Stimulated activated CD4-positive, alpha-beta T cell treated with anti-CD3 and anti-CD28 coated beads, Interleukin-2, amount 100 ng/mL, for 48 hours (primary cell): ENCODE measurements around the gene TMIE.

Source experiments
- DNase-seq, 2 donors: peaks; one replicate each; pipeline ENCODE4 v3.0.0-alpha.2; 2020

TMIE gene

DNA sequence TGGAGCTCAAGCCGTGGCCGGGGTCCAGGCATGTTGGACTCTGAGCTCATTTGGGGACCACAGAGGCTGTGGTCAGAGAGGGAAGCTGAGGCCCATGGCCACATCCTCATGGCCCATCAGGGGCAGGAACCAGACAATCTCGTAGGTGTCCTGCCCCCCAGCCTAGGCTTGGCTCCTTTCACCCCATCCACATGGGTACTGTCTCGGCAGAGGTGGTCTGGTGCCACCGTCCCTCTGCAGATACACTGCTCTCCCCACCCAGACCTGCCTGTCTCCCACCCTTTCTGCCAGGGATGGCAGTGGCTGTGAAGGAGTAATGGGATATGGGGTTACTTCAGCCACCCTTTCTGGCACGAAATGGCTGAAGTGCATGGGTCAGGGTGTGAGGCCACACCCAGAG is 8.5 kb downstream of the TMIE start:
- DNase-seq, result no peak

DNA sequence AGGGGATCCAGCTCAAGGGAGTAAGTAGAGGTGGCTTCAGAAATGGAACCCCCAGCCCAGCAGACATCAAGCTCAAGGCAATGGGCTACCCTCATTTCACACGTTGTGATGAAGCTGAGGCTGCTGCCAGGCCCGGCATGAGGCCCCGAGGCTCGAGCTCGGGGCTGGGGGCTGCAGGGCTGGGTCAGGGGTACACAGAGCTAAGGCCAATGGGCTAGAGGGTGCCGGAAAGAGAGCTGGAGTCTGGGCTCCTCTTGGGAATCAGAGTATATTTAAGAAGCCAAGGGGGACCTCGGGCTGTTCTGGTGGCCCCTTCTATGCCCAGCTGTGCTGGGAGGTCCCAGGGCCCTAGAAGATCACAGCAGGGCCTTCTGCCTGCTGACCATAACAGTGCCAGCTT is 9.0 kb downstream of the TMIE start:
- no peak for DNase-seq

DNA sequence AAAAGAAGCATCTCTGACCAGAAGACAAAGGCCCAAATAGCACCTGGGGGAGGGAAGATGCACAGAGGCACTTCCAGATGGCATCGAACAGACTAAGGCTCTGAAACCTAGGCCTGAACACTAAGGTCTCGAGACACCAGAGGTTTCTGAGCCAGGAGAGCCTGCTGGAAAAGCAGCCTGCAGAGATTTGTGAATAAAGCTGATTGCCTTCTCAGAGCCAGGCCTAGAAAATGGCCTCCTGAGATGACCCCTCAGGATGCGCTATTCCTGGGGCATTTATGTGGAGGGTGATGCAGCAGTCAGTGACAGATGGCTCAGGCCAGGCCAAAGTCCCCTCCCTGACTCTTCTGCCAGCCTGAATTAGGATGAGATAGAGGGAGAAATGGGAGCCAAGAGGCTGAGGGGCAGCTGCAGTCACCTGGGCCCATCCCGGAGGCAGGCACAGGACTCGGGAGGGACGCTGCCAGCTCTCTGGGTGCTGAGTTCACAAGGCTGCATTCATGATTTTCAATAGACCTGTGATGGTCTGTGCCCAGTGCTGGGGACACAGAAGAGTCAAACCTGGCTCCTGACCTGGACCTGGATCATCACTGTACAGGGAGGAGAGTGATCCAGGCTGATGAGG is 9.6 kb downstream of the TMIE start:
- no peak for DNase-seq

DNA sequence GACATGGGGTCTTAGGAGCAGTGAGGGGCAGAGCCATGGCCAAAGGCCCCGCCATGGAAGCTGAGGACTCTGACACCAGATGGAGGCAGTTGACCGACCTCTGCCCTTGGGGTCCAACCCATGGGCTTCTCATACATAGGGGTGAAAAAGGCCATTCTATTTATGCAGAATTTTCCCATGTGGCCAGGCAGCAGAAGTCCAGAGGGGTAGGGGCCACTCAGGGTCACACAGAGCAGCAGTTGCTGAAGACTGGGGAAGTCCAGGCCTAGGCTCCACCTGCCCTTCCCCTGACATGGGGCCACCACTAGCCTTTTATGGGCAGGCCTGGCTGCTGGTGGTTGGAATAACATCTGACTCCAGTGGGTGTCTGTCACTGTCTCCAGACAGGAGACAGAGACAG is 10.1 kb downstream of the TMIE start:
- DNase-seq, result no peak

DNA sequence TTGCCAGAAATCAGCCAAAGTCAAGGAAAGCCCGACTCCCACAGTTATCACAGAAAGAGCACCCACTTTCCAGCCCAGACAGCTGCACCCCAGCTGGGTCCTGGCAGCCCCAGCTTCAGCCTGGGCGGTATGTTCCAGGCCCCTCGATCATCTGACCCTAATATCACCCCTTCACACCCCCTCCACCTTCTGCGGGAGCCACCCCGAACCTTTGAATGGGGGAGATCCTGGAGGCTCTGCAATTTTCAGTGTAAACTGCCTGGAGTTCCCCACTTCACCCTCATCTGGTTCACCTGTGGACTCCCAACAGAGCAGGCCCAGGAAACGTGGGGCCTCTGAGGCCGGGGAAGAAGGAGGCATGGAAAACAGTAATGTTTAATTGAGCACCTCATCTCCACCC is 10.6 kb downstream of the TMIE start:
- DNase-seq, result no peak

DNA sequence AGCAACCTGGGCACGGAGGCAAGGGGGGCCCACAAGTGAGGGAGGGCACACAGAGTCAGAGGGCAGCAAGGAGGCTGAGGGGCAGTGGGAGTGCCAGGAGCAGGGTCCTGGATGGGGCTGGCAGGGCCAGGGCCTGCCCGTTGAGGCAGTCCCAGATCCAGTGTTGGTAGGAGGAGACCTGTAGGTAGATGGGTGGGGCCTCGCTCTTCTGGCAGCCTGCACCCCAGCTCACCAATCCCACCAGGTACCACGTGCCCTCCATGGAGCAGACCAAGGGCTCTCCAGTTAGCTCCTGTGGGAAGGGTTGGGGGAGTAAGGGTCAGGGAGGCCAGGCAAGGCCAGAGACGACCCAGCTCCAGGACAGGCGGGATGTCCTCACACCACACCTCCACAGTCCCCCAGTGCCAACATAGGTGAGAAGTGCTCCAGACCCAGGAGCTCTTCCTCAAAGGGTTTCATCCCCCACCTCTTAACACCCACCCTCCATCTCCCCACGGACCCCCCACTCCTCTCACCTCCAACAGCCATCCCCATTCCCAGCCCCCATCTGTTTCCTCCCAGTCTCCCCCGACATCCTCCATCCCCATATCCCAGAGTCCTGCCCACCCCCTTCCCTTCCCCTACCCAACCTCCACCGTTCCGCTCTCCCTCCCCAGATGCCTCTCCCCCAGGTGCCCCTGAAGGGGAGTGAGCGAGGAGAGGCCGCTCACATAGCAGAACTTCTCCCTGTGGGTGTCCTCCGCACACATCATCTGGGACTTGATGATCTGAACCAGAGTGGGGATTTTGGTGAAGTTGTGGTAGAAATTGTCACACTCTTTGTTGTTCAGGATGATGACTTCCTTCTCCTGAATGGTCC is 11.2 kb downstream of the TMIE start:
- DNase-seq, result no peak

DNA sequence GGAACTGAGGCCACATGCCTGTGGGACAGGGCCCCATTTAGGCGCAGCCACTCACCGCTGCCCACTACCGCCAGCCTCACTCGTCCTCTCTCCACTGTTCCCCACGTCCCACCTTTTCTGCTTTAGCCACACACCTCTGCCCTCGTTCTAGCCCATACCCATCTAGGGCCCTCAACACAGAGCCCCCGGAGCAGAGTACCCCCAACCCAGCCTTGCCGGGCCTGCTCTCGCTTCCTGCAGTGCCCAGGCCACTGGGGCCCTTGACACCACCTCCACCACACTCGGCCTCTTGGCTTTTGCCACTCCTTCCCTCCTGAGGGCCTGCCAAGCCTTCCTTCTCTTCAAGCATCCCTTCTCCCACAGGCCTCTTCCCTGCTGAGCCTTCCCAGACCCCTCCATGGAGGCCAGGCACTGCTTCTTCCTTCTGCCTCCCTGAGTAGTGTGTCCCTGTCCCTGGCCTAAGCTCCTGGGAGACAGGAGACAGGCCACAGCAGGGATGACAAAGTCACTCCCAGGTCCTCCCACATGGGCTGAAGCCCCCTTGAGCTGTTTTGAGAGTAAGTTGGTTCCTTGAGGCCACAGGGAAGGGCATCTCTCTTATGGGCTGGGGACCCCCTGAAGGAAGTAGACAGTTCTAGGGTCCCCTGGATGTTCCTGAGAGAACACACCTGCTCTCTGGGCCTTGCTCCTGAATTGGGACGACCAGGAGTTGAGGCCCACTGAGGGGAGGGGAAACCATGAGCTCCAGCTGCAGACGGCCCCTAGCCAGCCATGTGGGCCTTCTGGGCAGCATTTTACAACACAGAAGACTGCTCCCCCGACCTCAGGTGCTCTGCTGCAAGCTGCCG is 12.1 kb downstream of the TMIE start:
- DNase-seq, result no peak

DNA sequence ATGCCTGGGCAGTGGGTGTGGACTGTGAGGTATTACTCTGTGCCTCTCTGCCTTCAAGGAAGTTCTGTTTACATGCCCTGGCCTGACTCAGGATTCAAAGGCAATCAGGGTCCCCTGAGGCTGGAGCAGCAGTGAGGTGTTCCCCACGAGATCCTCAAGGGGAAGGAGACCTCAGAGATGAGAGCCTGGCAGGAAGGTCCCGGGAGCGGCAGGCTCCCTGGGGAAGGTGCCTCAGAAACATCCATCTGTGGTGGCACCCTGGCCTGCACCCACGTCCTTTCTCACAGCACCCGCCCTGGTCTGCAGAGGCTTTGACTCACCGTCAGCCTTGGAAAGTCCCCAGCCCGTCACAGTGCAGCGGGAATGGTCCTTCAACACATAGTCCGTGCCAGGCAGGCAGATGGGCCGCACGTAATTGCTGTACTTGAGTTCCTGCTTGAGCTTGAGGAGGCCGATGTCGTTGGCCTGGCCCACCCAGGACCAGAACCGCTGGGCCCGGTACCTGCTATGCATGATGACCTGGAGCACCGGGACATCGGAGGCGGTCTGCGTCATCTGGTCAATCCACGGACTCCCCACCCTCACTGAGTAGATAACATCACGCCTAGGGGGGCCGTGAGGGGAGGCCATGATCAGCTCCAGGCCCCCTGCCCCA is 12.8 kb downstream of the TMIE start:
- DNase-seq, result peak in 1 of 2 donors; percentile 40

DNA sequence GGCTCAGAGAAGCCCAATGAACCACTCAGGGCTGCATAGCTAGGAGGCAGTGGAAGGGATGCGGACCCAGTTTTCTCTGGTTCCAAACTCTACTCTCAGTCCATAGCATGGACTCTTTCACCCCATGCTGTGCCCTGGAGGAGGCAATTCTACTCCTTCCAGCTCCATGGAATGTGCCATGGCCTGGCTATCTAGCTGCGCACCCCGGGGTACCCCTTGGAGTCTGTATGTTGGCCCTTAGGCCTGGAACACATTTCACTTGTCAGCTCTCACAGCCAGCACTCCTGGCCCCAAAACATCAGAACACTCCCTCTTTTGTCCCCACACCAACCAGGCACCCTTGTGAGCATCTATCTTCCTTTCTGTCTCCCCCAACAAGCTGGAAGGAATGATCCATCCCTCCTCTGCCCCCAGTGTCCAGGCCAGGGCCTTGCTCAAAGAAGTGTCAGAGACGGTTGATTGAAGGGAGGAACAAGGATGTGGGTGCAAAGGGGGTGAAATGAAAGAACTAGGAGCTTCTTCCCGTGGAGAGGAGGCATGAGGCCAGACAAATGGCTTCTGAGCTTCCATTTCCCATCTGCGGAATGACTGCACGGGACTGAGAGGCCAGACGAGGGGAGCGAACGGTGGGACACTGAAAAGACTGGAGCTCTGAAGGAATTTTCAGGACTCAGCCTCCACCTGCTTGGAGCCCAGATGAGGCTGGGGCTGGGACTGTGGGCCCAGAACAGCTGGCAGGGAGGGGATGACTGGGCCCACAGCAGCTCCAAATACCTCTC is 13.7 kb downstream of the TMIE start:
- DNase-seq, result no peak

DNA sequence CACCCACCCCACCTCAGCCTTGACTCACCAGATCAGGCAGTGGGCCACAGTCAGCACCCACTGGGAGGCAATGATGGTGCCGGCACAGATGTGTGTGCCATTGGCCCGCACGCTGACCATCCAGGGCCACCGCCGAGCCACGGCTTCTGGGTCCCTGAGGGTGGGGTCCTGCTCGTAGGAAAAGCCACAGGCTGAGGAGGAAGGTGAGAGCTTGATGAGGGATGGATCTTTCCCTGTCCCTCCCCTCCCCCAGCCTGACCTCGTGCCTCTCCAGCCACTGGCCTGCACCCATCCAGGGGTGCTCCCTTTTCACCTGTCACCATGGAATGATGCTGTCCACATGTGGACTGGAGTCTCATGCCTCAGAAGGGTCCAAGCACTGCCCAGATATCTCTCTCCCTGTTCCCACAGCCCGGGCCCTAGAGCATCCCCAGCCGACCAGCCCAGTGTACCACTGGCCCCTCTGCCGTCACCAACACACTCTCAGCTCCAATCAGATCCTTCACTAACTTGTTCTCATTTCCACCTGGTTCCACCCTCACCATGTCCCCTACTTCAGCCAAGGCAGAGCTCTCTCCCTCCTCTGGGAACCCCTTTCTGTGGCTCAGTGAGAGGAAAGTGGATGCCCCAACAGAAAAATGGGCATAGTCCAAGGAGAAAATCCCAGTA is 14.4 kb downstream of the TMIE start:
- DNase-seq, result no peak

DNA sequence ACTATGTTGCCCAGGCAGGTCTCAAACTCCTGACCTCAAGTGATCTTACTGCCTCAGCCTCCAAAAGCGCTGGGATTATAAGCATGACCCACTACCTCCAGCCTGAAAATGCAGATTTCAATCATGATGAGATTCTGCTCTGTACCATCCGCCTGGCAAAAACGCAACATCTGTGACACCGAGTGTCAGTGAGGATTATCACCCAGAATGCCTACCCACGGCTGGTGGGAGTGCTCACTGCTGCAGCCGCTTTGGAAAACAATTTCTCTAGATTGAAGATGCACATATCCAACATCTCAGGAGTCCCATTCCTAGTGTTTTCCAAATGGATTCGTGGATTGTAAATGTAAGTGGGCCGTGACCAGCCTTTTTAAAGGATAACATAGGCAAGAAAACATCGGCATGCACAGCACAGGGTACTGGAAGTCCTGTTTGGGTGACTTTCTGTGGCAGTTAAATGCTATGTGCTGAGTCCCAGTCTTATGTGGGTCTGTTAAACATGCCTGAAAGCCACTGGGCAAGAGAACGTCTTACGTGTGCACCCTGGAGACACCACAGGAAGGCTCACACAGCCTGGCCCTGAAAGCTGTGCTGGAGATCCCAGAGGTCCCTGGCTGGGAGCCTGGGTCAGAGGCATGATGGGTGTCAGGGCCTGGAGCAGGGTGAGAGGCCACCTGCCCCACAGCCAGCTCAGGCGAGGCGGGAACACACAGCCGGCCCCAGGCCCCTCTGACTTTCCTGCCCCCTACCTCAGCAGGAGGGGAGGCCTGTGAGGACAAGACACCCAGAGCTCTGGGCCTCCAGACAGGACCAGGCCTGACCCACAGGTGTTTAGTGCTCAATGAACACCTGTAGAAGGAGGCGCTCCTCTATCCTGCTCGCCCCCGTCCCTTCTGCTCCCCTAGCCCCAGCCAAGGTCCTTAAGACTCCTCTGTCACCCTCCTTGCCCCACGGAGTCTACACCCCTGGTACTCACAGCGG is 15.6 kb downstream of the TMIE start:
- no peak for DNase-seq

DNA sequence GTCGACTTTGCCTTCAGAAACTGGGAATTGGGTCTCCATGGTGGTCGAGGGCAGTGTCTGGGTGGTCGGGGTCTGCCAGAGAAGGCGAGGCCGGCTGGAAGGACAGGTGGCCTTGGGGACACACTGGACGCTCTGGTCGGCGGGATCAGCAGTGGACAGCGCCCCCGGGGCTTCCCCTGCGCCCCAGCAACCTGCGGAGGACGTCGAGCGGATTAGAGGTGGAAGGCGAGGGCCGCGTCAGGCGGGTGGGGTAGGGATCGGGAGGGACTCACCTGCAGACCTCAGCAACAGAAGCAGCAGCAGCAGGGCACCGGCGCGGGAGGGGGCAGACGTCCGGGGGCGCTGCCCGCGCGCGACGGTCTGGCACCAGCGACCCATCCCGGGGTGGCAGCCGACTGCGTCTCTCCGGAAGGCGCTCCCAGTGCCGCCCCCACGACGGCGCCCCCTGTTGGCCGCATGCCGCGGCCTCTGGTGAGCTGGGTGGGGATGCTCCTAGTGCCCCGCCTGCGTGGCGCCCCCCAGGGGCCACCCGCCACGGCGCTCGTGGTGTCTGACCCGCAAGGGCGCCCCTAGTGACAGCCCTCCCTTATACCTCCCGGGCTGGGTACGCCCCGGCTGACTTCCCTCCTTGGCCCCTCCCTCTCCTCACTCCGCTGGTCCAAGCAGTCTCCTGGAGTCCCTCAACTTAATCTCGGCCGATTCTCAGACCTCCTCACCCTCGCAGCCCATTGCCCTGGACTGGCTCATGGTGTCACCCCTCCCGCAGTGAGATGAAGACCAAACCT is 16.4 kb downstream of the TMIE start, which contains the start of gene PRSS50:
Gene PRSS50, minus strand, starts transcription at position 423 of the 785 bp plus-strand sequence. Its CDS starts 45 bp downstream, at position 378.
- peak; percentile 34 to 58 for DNase-seq

DNA sequence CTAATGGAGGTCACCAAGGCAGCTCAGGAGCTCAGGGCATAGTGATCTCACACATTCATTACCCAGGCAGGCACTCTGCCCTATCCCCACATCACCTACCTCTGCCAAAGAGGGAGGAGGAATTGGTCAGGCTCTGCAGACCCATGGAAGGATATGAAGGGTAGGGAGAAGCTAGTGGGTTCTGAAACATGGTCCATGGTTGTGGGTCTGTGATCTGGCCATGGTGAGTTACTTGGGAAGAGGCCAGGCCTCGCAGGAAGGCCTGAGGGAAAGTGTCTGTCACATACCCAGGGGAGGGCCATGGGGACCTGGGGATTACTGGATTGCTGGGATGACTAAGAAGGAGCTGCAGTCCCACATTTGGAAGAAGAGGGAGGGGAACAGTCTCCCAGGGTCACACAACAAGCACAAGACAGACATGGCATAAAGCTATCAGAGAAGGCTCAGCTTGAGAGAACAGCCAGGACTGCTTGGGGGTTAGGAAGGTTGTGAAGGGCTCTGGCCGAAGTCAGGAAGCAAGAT is 17.9 kb downstream of the TMIE start:
- DNase-seq, result no peak

DNA sequence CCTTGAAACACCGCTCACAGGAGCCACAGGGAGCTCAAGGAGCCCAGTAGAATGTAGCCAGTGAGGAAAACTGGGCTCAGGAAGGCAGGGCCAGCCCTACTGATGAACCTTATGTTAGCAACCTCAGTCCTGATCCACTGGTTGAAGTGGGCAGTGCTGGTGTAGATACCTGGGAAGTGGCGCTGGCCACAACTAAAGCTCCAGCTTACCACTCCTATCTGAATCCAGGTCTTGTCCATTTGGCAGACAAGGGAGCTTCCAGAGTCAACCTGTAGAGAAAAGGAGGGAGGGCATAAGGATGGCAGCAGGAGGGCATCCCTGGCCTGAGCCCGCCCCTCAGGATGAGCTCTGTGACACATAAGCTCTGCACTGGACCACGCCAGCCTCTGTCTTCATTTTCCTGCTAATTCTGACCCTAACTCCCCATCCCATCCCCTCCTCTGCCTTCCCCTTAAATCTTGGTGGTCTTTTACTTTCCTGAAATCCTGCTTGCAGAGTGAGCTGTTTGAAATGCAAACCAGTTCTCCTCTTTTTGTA is 18.6 kb downstream of the TMIE start:
- no peak for DNase-seq

DNA sequence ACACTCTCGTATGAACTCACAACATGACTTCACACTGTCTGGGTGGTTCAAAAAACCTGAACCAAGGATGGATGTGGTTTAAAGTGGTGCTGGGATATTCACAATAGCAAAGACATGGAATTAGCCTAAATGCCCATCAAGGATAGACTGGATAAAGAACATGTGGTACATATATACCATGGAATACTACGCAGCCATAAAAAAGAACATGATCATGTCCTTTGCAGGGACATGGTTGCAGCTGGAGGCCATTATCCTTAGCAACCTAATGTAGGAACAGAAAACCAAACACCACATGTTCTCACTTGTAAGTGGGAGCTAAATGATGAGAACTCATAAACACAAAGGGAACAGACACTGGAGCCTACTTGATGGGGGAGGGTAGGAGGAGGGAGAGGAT is 19.8 kb downstream of the TMIE start:
- no peak for DNase-seq

DNA sequence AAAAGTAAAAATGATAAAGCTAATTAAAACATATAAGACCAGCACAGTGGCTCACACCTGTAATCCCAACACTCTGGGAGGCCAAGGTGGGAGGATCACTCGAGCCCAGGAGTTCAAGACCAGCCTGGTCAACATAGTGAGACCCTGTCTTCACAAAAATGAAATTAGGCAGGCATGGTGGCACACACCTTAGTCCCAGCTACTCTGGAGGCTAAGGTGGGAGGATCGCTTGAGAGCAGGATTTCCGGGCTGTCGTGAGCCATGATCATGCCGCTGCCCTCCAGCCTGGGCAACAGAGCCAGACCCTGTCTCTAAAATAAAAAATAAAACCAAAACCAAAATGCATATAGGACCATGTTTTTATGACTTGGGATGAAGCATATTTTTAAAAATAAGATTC is 21.3 kb downstream of the TMIE start:
- no peak for DNase-seq

DNA sequence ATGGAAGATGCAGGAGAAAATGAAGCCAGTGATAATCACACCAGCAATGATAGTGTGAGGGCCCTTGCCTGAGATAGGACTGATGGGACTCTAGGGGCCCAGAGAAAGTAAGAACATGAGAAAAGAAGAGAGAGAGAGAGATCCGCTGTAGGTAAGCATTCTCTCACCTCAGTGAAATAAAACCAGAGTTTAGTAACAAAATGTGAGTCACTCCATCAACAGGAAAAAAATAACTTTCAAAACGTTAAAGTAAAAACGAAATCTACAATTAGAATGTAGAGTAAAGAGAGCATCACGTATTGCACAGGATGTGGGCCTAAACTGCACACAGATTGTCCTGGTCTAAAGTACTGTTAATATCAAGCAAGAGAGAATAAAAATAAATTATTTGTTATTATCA is 23.2 kb downstream of the TMIE start:
- DNase-seq, result no peak

DNA sequence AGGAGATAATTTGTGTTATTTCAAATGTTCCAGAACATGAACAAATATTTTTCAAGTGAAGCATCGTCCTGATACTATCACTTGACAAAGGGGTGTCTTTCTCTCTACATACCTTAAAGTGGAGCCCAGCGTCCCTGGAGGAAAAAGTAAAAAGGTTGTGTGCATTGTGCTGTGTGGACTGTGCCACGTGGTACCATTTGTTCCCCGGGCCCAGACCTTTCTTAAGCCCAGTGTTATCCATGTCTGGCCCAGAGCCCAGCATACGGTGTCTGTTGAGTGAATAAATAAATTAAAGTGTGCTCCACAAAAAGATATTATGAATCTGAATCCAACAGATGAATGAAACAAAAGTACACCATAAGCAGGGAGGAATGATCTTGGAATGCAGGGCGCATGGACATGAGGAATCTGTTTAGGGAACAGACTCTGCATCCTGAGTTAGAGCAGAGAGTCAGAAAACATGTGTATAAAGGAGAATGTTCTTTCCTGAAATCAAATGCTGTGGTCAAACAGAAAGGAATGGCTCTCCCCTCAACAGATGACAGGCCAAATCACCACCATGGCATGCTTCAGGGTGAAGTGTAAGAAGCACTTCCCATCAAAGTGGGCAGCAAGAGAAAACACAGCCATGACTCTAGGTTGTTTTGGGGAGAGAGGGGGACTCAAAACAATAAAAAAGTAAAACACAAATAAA is 24.6 kb downstream of the TMIE start:
- no peak for DNase-seq
